Spleen (tissue), 7 donors: ENCODE measurements around the gene PAPPA2.

Source experiments
- CTCF ChIP-seq, 11 experiments: fragments of 200-600 bp in 7 of 11; fragments of 450-650 bp in 4 of 11; sonication (generic) in 4 of 11; IDR thresholded peaks in 8 of 11; conservative IDR thresholded peaks in 3 of 11; 1 replicate in 7 of 11; 2 replicates in 4 of 11; pipeline versions ENCODE4 v1.4.0 to v1.8.0; 2016 to 2021; ENCODE audit warnings: antibody characterized with exemption in 11 of 11, inconsistent platforms in 4 of 11, mild to moderate bottlenecking in 1 of 11
- POLR2A ChIP-seq, 3 donors: fragments of 450-650 bp; IDR thresholded peaks; one replicate each; pipeline ENCODE4 v1.5.1; 2017; ENCODE audit warnings: antibody characterized with exemption in 3 of 3, mild to moderate bottlenecking in 1 of 3
- donor health status: DM: no; HTN: no; CAD: no; lungs with moderate emphysema.
- donor health status: DM: no; HTN: no; CAD: no.
- donor health status: DM: no; HTN: no; CAD: no.

- no peak for TF ChIP-seq POLR2A (IDR thresholded peaks at IDR 0.05)
- no peak for TF ChIP-seq CTCF (IDR thresholded peaks at IDR 0.05 in 8 of 11, conservative IDR thresholded peaks at IDR 0.05 in 3 of 11)
These were observed 395.5 kb downstream of the PAPPA2 start for GRCh38 chr1:176858433-176858916.
